ENCODE measurements around the gene PHPT1. TPM values are rescaled to one million over a fixed set of nuclear protein-coding genes. Genes with fewer than 3 reads are reported as not detected.

PHPT1 gene
- polyA plus RNA-seq, 4 donors, result 111 to 337 (median 169) TPM

GRCh38 chr9:136814725-136815421 lies 34.3 kb upstream of the PHPT1 start:
- H3K9me3 ChIP-seq (ENCODE audit: control insufficient read depth in 2 of 2, insufficient read depth in 1 of 2, low read depth in 1 of 2, low read length in 1 of 2), result no peaks in the 10 kb centered on the region
- H3K36me3 ChIP-seq (ENCODE audit: control insufficient read depth in 3 of 3, insufficient read depth in 2 of 3, low read depth in 1 of 3, low read length in 3 of 3), result peaks cover 3 to 56% (median 4%) of the 10 kb centered on the region in 3 donors
- no peak overlapping the region for H3K27ac ChIP-seq (ENCODE audit: low read depth in 1 of 3, low read length in 2 of 3)
- H3K4me1 ChIP-seq (ENCODE audit: control insufficient read depth in 3 of 3, insufficient read depth in 2 of 3, low read depth in 1 of 3, low read length in 2 of 3), result peaks cover 0 to 4% (median 2%) of the 10 kb centered on the region in 3 donors
- no peak for FAIRE-seq
- no peaks in the 10 kb centered on the region for H3K27me3 ChIP-seq (ENCODE audit: control insufficient read depth in 3 of 3, insufficient read depth in 3 of 3, low read length in 3 of 3)
- no peak overlapping the region for H3K4me3 ChIP-seq (ENCODE audit: low read depth in 1 of 3, low read length in 3 of 3)
- 88 to 90% (median 90%) methylated on average over 13 of the region's 13 CpGs for WGBS, 3 donors
- no peak for DNase-seq

DNA sequence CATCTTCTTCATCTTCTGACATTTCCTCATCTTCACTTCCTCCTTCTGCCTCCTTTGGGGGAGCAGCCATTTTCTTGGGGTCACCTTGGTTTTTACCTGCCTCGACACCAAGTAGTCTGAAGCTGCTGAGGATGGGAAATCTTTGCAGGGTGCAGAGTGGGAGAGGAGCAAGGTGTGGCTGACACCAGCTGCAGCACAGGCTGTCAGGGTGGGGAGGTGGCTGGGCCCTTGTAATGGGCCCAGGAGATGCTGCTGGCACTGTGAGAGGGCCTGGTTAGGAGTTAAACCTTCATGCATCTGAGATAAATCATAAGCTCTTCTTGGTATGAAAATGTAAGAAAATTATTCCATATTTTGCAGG lies 33.8 kb upstream of the PHPT1 start:
- peaks cover 3 to 53% (median 4%) of the 10 kb centered on the region in 3 donors for H3K36me3 ChIP-seq (ENCODE audit: control insufficient read depth in 3 of 3, insufficient read depth in 2 of 3, low read depth in 1 of 3, low read length in 3 of 3)
- no peak overlapping the region for H3K4me3 ChIP-seq (ENCODE audit: low read depth in 1 of 3, low read length in 3 of 3)
- H3K4me1 ChIP-seq (ENCODE audit: control insufficient read depth in 3 of 3, insufficient read depth in 2 of 3, low read depth in 1 of 3, low read length in 2 of 3), result no peaks in the 10 kb centered on the region
- no peak for FAIRE-seq
- no peaks in the 10 kb centered on the region for H3K9me3 ChIP-seq (ENCODE audit: control insufficient read depth in 2 of 2, insufficient read depth in 1 of 2, low read depth in 1 of 2, low read length in 1 of 2)
- no peaks in the 10 kb centered on the region for H3K27me3 ChIP-seq (ENCODE audit: control insufficient read depth in 3 of 3, insufficient read depth in 3 of 3, low read length in 3 of 3)
- WGBS, 3 donors, result 5 to 36% (median 5%) methylated on average over 1 of the region's 1 CpG
- DNase-seq, result no peak
- H3K27ac ChIP-seq (ENCODE audit: low read depth in 1 of 3, low read length in 2 of 3), result no peak overlapping the region

- Histone ChIP-seq H3K4me1 (ENCODE audit: control insufficient read depth in 3 of 3, insufficient read depth in 2 of 3, low read depth in 1 of 3, low read length in 2 of 3) (no peaks in the 10 kb centered on the region), H3K27me3 (ENCODE audit: control insufficient read depth in 3 of 3, insufficient read depth in 3 of 3, low read length in 3 of 3) (no peaks in the 10 kb centered on the region), H3K9me3 (ENCODE audit: control insufficient read depth in 2 of 2, insufficient read depth in 1 of 2, low read depth in 1 of 2, low read length in 1 of 2) (no peaks in the 10 kb centered on the region), H3K36me3 (ENCODE audit: control insufficient read depth in 3 of 3, insufficient read depth in 2 of 3, low read depth in 1 of 3, low read length in 3 of 3) (peaks cover 0 to 61% (median 5%) of the 10 kb centered on the region in 3 donors), H3K4me3 (ENCODE audit: low read depth in 1 of 3, low read length in 3 of 3) (no peak overlapping the region), H3K27ac (ENCODE audit: low read depth in 1 of 3, low read length in 2 of 3) (no peak overlapping the region)
- 48 to 87% (median 80%) methylated on average over 54 to 83 of the region's 83 CpGs for WGBS, 3 donors
- no peak for FAIRE-seq
- DNase-seq, result peak in 1 of 2 donors; percentile 39
Measured at GRCh38 chr9:136820971-136821825, 28.0 kb upstream of the PHPT1 start.

DNA sequence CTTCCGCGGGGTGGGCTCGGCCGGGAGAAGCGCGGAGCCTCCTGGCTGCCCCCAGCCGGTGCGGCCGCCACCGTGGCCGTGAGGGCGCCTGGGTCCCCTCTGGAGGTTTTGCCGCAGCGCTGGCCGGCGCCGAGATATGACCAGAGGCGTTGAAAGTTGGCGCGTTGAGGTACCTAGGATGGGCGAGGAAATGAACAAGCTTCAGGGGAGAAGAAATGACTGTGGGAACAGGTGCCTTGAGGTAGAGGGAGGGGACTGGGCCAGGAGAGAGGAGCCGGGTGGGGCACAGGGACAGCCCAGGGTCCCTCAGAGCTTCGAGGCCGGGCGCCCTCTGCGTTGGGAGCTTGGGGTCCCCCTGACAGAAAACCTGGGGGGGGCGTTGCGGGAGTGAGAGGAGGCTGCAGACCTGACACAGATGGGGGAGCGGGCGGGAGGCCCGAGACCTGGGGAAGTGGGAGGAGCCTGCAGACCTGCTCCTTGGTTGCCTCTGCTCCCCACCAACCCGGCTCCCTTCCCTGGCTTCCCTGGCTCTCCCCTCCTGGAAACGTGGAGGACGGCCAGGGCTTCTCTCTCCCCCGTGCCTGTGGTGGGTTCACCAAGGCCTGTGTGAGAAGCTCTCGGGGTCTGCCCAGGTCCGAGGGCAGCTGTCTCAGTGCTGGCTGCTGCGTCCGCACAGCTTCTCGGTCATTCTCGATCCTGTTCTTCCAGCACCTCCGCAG lies 27.2 kb upstream of the PHPT1 start:
- DNase-seq (no peak), FAIRE-seq (no peak)
- Histone ChIP-seq H3K36me3 (ENCODE audit: control insufficient read depth in 3 of 3, insufficient read depth in 2 of 3, low read depth in 1 of 3, low read length in 3 of 3) (peaks cover 0 to 66% (median 5%) of the 10 kb centered on the region in 3 donors), H3K4me3 (ENCODE audit: low read depth in 1 of 3, low read length in 3 of 3) (no peak overlapping the region), H3K4me1 (ENCODE audit: control insufficient read depth in 3 of 3, insufficient read depth in 2 of 3, low read depth in 1 of 3, low read length in 2 of 3) (no peaks in the 10 kb centered on the region), H3K27ac (ENCODE audit: low read depth in 1 of 3, low read length in 2 of 3) (no peak overlapping the region), H3K27me3 (ENCODE audit: control insufficient read depth in 3 of 3, insufficient read depth in 3 of 3, low read length in 3 of 3) (no peaks in the 10 kb centered on the region), H3K9me3 (ENCODE audit: control insufficient read depth in 2 of 2, insufficient read depth in 1 of 2, low read depth in 1 of 2, low read length in 1 of 2) (no peaks in the 10 kb centered on the region)
- 81 to 94% (median 91%) methylated on average over 34 to 42 of the region's 42 CpGs for WGBS, 3 donors

- Histone ChIP-seq H3K27ac (ENCODE audit: low read depth in 1 of 3, low read length in 2 of 3) (no peak overlapping the region), H3K36me3 (ENCODE audit: control insufficient read depth in 3 of 3, insufficient read depth in 2 of 3, low read depth in 1 of 3, low read length in 3 of 3) (peaks cover 2 to 71% (median 4%) of the 10 kb centered on the region in 3 donors), H3K9me3 (ENCODE audit: control insufficient read depth in 2 of 2, insufficient read depth in 1 of 2, low read depth in 1 of 2, low read length in 1 of 2) (no peaks in the 10 kb centered on the region), H3K4me3 (ENCODE audit: low read depth in 1 of 3, low read length in 3 of 3) (no peak overlapping the region), H3K27me3 (ENCODE audit: control insufficient read depth in 3 of 3, insufficient read depth in 3 of 3, low read length in 3 of 3) (no peaks in the 10 kb centered on the region), H3K4me1 (ENCODE audit: control insufficient read depth in 3 of 3, insufficient read depth in 2 of 3, low read depth in 1 of 3, low read length in 2 of 3) (no peaks in the 10 kb centered on the region)
- no peak for DNase-seq
- no peak for FAIRE-seq
- 85 to 86% (median 86%) methylated on average over 30 of the region's 30 CpGs for WGBS, 3 donors
Measured at GRCh38 chr9:136823136-136824046, 25.8 kb upstream of the PHPT1 start.

- no peaks in the 10 kb centered on the region for H3K9me3 ChIP-seq (ENCODE audit: control insufficient read depth in 2 of 2, insufficient read depth in 1 of 2, low read depth in 1 of 2, low read length in 1 of 2)
- 88 to 90% (median 89%) methylated on average over 19 to 21 of the region's 21 CpGs for WGBS, 3 donors
- H3K27me3 ChIP-seq (ENCODE audit: control insufficient read depth in 3 of 3, insufficient read depth in 3 of 3, low read length in 3 of 3), result no peaks in the 10 kb centered on the region
- no peaks in the 10 kb centered on the region for H3K4me1 ChIP-seq (ENCODE audit: control insufficient read depth in 3 of 3, insufficient read depth in 2 of 3, low read depth in 1 of 3, low read length in 2 of 3)
- DNase-seq (no peak), FAIRE-seq (no peak)
- H3K27ac ChIP-seq (ENCODE audit: low read depth in 1 of 3, low read length in 2 of 3), result no peak overlapping the region
- H3K36me3 ChIP-seq (ENCODE audit: control insufficient read depth in 3 of 3, insufficient read depth in 2 of 3, low read depth in 1 of 3, low read length in 3 of 3), result peaks cover 4 to 82% (median 8%) of the 10 kb centered on the region in 3 donors
- H3K4me3 ChIP-seq (ENCODE audit: low read depth in 1 of 3, low read length in 3 of 3), result no peak overlapping the region
Measured at GRCh38 chr9:136824496-136825225, 24.5 kb upstream of the PHPT1 start.

- Histone ChIP-seq H3K36me3 (ENCODE audit: control insufficient read depth in 3 of 3, insufficient read depth in 2 of 3, low read depth in 1 of 3, low read length in 3 of 3) (peaks cover 11 to 91% (median 12%) of the 10 kb centered on the region in 3 donors), H3K9me3 (ENCODE audit: control insufficient read depth in 2 of 2, insufficient read depth in 1 of 2, low read depth in 1 of 2, low read length in 1 of 2) (no peaks in the 10 kb centered on the region)
- 92 to 96% (median 94%) methylated on average over 29 to 44 of the region's 44 CpGs for WGBS, 3 donors
Measured at GRCh38 chr9:136825295-136826187, 23.7 kb upstream of the PHPT1 start.

More at GRCh38 chr9:136825295-136826187, 23.7 kb upstream of the PHPT1 start:
- no peaks in the 10 kb centered on the region for H3K27me3 ChIP-seq (ENCODE audit: control insufficient read depth in 3 of 3, insufficient read depth in 3 of 3, low read length in 3 of 3)
- H3K4me1 ChIP-seq (ENCODE audit: control insufficient read depth in 3 of 3, insufficient read depth in 2 of 3, low read depth in 1 of 3, low read length in 2 of 3), result no peaks in the 10 kb centered on the region
- no peak for DNase-seq
- no peak for FAIRE-seq
- H3K27ac ChIP-seq (ENCODE audit: low read depth in 1 of 3, low read length in 2 of 3), result no peak overlapping the region
- H3K4me3 ChIP-seq (ENCODE audit: low read depth in 1 of 3, low read length in 3 of 3), result no peak overlapping the region

Measured in small intestine (tissue), 7 donors.